HEK293 (cell line): ENCODE measurements around the gene TLK1.

Source experiments
- CTCF ChIA-PET: fragments of 350-600 bp; formaldehyde crosslinking; extraction: SDS; loops from one replicate; lab custom pipeline; 2021; ENCODE audit warnings: antibody characterized with exemption; lab: Yijun Ruan, JAX
- POLR2A ChIA-PET: fragments of 300-600 bp; formaldehyde crosslinking; extraction: SDS; loops from one replicate; lab custom pipeline; 2020; ENCODE audit warnings: antibody characterized with exemption, inconsistent platforms; lab: Yijun Ruan, JAX
- H3K27ac ChIP-seq: fragments of 200-500 bp; sonication (Bioruptor generic); 2 replicates; pipeline ENCODE4 v1.5.1; 2014; ENCODE audit warnings: low read depth, low read length, control low read depth, inconsistent platforms; ENCODE audit errors: extremely low read depth
- H3K36me3 ChIP-seq, 2 experiments: fragments of 200-500 bp in 1 of 2; sonication (Bioruptor generic) in 1 of 2; 1 replicate in 1 of 2; 2 replicates in 1 of 2; pipeline ENCODE4 v1.5.1; 2014 to 2017; ENCODE audit warnings: inconsistent platforms in 2 of 2, low read length in 2 of 2; ENCODE audit not compliant: control insufficient read depth in 2 of 2, insufficient read depth in 1 of 2
- H3K4me1 ChIP-seq: fragments of 200-500 bp; sonication (Bioruptor generic); 2 replicates; pipeline ENCODE4 v1.5.1; 2014; ENCODE audit warnings: mild to moderate bottlenecking, low read length, inconsistent platforms; ENCODE audit not compliant: control insufficient read depth, insufficient read depth
- H3K4me3 ChIP-seq: 2 replicates; pipeline ENCODE4 v1.5.1; 2011; ENCODE audit warnings: low read depth, mild to moderate bottlenecking, control low read depth, low read length, moderate library complexity
- H3K9me3 ChIP-seq: fragments of 200-500 bp; sonication (Bioruptor generic); 2 replicates; pipeline ENCODE4 v1.5.1; 2014; ENCODE audit warnings: low read depth, low read length, inconsistent platforms; ENCODE audit not compliant: control insufficient read depth, insufficient read depth
- EGR2 ChIP-seq: fragments of 450-650 bp; formaldehyde crosslinking; IDR thresholded peaks from 2 replicates; pipeline ENCODE4 v1.5.1; 2016; ENCODE audit warnings: low read depth, missing biosample characterization, missing genetic modification characterization
- ELK4 ChIP-seq: IDR thresholded peaks from 2 replicates; pipeline ENCODE4 v1.6.1; 2011; ENCODE audit warnings: mild to moderate bottlenecking, low read depth, low read length, borderline replicate concordance
- HOXA7 ChIP-seq: sonication (generic); formaldehyde crosslinking; IDR thresholded peaks from 2 replicates; pipeline ENCODE4 v1.8.1; 2022; ENCODE audit warnings: missing genetic modification reagents, borderline replicate concordance
- KLF17 ChIP-seq: fragments of 450-650 bp; formaldehyde crosslinking; IDR thresholded peaks from 2 replicates; pipeline ENCODE4 v1.5.1; 2016; ENCODE audit warnings: missing biosample characterization, missing genetic modification characterization
- RBAK ChIP-seq: fragments of 450-650 bp; formaldehyde crosslinking; IDR thresholded peaks from 2 replicates; pipeline ENCODE4 v1.5.1; 2016; ENCODE audit warnings: missing biosample characterization, missing genetic modification characterization
- SALL2 ChIP-seq: fragments of 450-650 bp; formaldehyde crosslinking; IDR thresholded peaks from 2 replicates; pipeline ENCODE4 v1.5.0; 2017; ENCODE audit warnings: missing biosample characterization, mild to moderate bottlenecking, missing genetic modification characterization, borderline replicate concordance
- SP2 ChIP-seq: fragments of 450-650 bp; formaldehyde crosslinking; IDR thresholded peaks from 2 replicates; pipeline ENCODE4 v1.5.1; 2016; ENCODE audit warnings: missing biosample characterization, missing genetic modification characterization
- ZBTB10 ChIP-seq: fragments of 450-650 bp; formaldehyde crosslinking; IDR thresholded peaks from 2 replicates; pipeline ENCODE4 v1.5.1; 2016; ENCODE audit warnings: missing biosample characterization, missing genetic modification characterization
- ZBTB6 ChIP-seq: fragments of 450-650 bp; formaldehyde crosslinking; IDR thresholded peaks from 2 replicates; pipeline ENCODE4 v1.5.1; 2017; ENCODE audit warnings: missing biosample characterization, missing genetic modification characterization
- ZNF19 ChIP-seq: fragments of 450-650 bp; formaldehyde crosslinking; IDR thresholded peaks from 2 replicates; pipeline ENCODE4; 2016; ENCODE audit warnings: missing biosample characterization, missing genetic modification characterization, low read depth
- ZNF335 ChIP-seq: fragments of 450-650 bp; formaldehyde crosslinking; conservative IDR thresholded peaks from 2 replicates; pipeline ENCODE4 v1.5.1; 2016; ENCODE audit warnings: missing biosample characterization, missing genetic modification characterization
- ZNF426 ChIP-seq: fragments of 450-650 bp; formaldehyde crosslinking; IDR thresholded peaks from 2 replicates; pipeline ENCODE4 v1.5.1; 2017; ENCODE audit warnings: missing biosample characterization, missing genetic modification characterization, mild to moderate bottlenecking, inconsistent platforms, moderate library complexity
- ZSCAN23 ChIP-seq: fragments of 450-650 bp; formaldehyde crosslinking; IDR thresholded peaks from 2 replicates; pipeline ENCODE4 v1.5.1; 2016; ENCODE audit warnings: missing biosample characterization, missing genetic modification characterization
- TF ChIP-seq, protein P1 (sequence below): fragments of 450-650 bp; formaldehyde crosslinking; IDR thresholded peaks from 2 replicates; pipeline ENCODE4 v1.5.0; 2017; ENCODE audit warnings: missing biosample characterization, missing genetic modification characterization, borderline replicate concordance
- TF ChIP-seq, protein P2 (sequence below): fragments of 450-650 bp; formaldehyde crosslinking; IDR thresholded peaks from 2 replicates; pipeline ENCODE4 v1.5.1; 2016; ENCODE audit warnings: missing biosample characterization, missing genetic modification characterization
- TF ChIP-seq, protein P3 (sequence below): fragments of 450-650 bp; formaldehyde crosslinking; conservative IDR thresholded peaks from 2 replicates; pipeline ENCODE4 v1.5.1; 2016; ENCODE audit warnings: low read depth, missing biosample characterization, missing genetic modification characterization

TLK1 gene

GRCh38 chr2:170973492-170974303 is 187.0 kb downstream of the TLK1 start (continued):
- TF ChIP-seq ZBTB10 (tag by site-specific recombination): 0 out of 2 replicates have a peak, but pooled peaks have one; percentile 52
- TF ChIP-seq ZBTB6: no peak
- TF ChIP-seq, protein P1, sequence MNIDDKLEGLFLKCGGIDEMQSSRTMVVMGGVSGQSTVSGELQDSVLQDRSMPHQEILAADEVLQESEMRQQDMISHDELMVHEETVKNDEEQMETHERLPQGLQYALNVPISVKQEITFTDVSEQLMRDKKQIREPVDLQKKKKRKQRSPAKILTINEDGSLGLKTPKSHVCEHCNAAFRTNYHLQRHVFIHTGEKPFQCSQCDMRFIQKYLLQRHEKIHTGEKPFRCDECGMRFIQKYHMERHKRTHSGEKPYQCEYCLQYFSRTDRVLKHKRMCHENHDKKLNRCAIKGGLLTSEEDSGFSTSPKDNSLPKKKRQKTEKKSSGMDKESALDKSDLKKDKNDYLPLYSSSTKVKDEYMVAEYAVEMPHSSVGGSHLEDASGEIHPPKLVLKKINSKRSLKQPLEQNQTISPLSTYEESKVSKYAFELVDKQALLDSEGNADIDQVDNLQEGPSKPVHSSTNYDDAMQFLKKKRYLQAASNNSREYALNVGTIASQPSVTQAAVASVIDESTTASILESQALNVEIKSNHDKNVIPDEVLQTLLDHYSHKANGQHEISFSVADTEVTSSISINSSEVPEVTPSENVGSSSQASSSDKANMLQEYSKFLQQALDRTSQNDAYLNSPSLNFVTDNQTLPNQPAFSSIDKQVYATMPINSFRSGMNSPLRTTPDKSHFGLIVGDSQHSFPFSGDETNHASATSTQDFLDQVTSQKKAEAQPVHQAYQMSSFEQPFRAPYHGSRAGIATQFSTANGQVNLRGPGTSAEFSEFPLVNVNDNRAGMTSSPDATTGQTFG (tag by site-specific recombination): no peak
- no peak for TF ChIP-seq RBAK (tag by site-specific recombination)

GRCh38 chr2:170973225-170973491 is 187.5 kb downstream of the TLK1 start:
- H3K4me3 ChIP-seq: peak overlapping the region; percentile 22
- TF ChIP-seq KLF17 (no peak), ZSCAN23 (no peak), ZNF426 (tag by site-specific recombination) (no peak), ZNF19 (tag by site-specific recombination) (no peak), ZNF335 (tag by site-specific recombination) (peak; percentile 73), EGR2 (tag by site-specific recombination) (peak; percentile 59; the same call in 1 of the 2 replicates), ELK4 (no peak), SALL2 (tag by site-specific recombination) (no peak), HOXA7 (CRISPR knock-in tag) (no peak), SP2 (tag by site-specific recombination) (no peak)
- TF ChIP-seq, protein P2, sequence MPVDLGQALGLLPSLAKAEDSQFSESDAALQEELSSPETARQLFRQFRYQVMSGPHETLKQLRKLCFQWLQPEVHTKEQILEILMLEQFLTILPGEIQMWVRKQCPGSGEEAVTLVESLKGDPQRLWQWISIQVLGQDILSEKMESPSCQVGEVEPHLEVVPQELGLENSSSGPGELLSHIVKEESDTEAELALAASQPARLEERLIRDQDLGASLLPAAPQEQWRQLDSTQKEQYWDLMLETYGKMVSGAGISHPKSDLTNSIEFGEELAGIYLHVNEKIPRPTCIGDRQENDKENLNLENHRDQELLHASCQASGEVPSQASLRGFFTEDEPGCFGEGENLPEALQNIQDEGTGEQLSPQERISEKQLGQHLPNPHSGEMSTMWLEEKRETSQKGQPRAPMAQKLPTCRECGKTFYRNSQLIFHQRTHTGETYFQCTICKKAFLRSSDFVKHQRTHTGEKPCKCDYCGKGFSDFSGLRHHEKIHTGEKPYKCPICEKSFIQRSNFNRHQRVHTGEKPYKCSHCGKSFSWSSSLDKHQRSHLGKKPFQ (tag by site-specific recombination): 0 out of 2 replicates have a peak, but pooled peaks have one; percentile 11
- TF ChIP-seq, protein P3, sequence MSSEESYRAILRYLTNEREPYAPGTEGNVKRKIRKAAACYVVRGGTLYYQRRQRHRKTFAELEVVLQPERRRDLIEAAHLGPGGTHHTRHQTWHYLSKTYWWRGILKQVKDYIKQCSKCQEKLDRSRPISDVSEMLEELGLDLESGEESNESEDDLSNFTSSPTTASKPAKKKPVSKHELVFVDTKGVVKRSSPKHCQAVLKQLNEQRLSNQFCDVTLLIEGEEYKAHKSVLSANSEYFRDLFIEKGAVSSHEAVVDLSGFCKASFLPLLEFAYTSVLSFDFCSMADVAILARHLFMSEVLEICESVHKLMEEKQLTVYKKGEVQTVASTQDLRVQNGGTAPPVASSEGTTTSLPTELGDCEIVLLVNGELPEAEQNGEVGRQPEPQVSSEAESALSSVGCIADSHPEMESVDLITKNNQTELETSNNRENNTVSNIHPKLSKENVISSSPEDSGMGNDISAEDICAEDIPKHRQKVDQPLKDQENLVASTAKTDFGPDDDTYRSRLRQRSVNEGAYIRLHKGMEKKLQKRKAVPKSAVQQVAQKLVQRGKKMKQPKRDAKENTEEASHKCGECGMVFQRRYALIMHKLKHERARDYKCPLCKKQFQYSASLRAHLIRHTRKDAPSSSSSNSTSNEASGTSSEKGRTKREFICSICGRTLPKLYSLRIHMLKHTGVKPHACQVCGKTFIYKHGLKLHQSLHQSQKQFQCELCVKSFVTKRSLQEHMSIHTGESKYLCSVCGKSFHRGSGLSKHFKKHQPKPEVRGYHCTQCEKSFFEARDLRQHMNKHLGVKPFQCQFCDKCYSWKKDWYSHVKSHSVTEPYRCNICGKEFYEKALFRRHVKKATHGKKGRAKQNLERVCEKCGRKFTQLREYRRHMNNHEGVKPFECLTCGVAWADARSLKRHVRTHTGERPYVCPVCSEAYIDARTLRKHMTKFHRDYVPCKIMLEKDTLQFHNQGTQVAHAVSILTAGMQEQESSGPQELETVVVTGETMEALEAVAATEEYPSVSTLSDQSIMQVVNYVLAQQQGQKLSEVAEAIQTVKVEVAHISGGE (tag by site-specific recombination): peak; percentile 42; the same call in 1 of the 2 replicates
- H3K36me3 ChIP-seq: peaks cover 0 to 9% of the 10 kb centered on the region in 2 experiments; a peak in 2 of 3 replicates
- H3K9me3 ChIP-seq: no peaks in the 10 kb centered on the region
- ChIA-PET POLR2A (interaction anchor here (0.5 to 2.1 kb wide), 4 partner anchors 45 to 576 kb away, joined by 3 to 5 read pairs (median 4); partner anchors contain the start of gene GORASP2), CTCF (interaction anchor here (0.6 to 2.6 kb wide), 26 partner anchors 11 to 1106 kb away, joined by 3 to 18 read pairs (median 3); no protein-coding TSS in a partner anchor)
- H3K27ac ChIP-seq: peak overlapping the region; percentile 82; the same call in 1 of the 2 replicates
- H3K4me1 ChIP-seq: no peaks in the 10 kb centered on the region; the same call in 1 of the 2 replicates
